IPS DF 6.9 (cell line): ENCODE measurements around the gene IGF2BP1.
A peak's percentile ranks its signal among the peaks of the same experiment; 100 is the strongest.
"Not testable (repeated sequence)": the region's sequence is repeated elsewhere in the genome, so short reads cannot be mapped to it uniquely, and the experiment has no call there.

Experiments
- DNase-seq: peaks from one replicate; pipeline ENCODE4 v3.0.0-alpha.2; 2013; ENCODE audit warnings: low read depth, low spot score
- H3K27ac ChIP-seq: one replicate; pipeline ENCODE4 v1.5.1; 2013; ENCODE audit warnings: low read length, control low read depth
- H3K27me3 ChIP-seq: 2 replicates; pipeline ENCODE4 v1.6.1; 2013; ENCODE audit warnings: mild to moderate bottlenecking, low read length; ENCODE audit not compliant: control insufficient read depth, insufficient read depth
- H3K36me3 ChIP-seq: 2 replicates; pipeline ENCODE4 v1.6.1; 2013; ENCODE audit warnings: low read length; ENCODE audit not compliant: control insufficient read depth, insufficient read depth
- H3K4me1 ChIP-seq: 2 replicates; pipeline ENCODE4 v1.6.1; 2013; ENCODE audit warnings: low read length; ENCODE audit not compliant: control insufficient read depth, insufficient read depth
- H3K4me3 ChIP-seq: 2 replicates; pipeline ENCODE4 v1.5.1; 2013; ENCODE audit warnings: mild to moderate bottlenecking, low read length
- H3K9me3 ChIP-seq: 2 replicates; pipeline ENCODE4 v1.6.1; 2013; ENCODE audit warnings: low read length, inconsistent platforms; ENCODE audit not compliant: control insufficient read depth, insufficient read depth
- WGBS: extraction: QIAGEN DNeasy Blood & Tissue Kit; methylation state at CpG from one replicate; pipeline ENCODE4 v1.1.7; 2013; ENCODE audit warnings: mixed read lengths, missing lambda C conversion rate; ENCODE audit not compliant: insufficient read length, insufficient coverage; 5-methylcytosine and 5-hydroxymethylcytosine counted together

The IGF2BP1 gene

DNA sequence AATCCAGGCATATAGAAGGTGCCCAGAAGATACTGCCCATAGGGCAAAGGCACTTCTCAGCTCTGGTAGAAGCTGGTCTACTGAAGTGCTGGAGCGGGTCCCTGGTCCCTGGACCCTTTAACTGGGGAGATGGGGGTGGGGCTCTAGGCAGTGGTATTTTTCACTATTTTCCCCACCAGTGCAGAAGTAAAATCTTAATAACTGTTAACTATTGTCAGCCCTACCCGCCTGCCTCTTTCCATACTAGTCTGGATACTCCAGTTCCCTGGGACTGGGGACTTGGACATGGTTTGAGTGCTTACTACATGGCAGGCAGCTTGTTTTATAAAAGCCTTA, 24.6 kb downstream of the IGF2BP1 start:
- Histone ChIP-seq H3K27ac (no peak overlapping the region), H3K9me3 (no peaks in the 10 kb centered on the region), H3K36me3 (0 out of 2 replicates have a peak, but pooled peaks cover 5% of the 10 kb centered on the region), H3K4me1 (peaks cover 21% of the 10 kb centered on the region), H3K27me3 (no peaks in the 10 kb centered on the region), H3K4me3 (no peak overlapping the region)
- WGBS, result no CpG with 5 or more reads among the region's 2 CpGs
- DNase-seq, result no peak

DNA sequence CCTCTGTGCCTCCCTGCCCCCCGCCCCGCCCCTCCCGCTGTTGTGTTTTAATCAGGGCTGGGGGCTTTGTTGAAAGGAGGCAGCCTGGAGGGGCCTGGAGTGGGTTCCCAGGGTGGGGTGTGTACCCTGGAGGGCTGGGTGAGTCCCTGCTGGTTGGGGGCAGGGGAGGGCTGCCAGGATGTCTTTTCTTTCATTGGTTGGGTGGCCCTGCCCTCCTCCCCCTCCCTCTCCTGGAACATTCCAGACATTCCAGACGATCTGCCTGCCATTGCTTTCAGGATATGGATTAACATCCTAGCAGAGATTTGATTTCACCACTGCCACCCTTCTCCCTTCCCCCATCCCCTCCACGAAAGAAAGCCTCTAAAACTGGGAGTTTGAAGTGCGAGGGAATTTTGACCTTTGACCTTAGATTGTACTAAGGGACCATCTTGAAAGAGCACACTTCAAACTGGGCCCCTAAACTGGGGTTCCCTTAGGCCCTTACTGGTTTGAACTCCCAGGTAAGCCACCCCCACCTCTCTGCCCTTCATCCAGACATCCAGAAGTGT, 25.3 kb downstream of the IGF2BP1 start:
- H3K36me3 ChIP-seq, result peaks cover 7% of the 10 kb centered on the region; the same call in 1 of the 2 replicates
- DNase-seq, result peak; percentile 89
- no peaks in the 10 kb centered on the region for H3K9me3 ChIP-seq
- no peak overlapping the region for H3K4me3 ChIP-seq
- no peaks in the 10 kb centered on the region for H3K27me3 ChIP-seq
- H3K27ac ChIP-seq, result no peak overlapping the region
- peaks cover 21% of the 10 kb centered on the region for H3K4me1 ChIP-seq
- WGBS, result no CpG with 5 or more reads among the region's 6 CpGs

DNA sequence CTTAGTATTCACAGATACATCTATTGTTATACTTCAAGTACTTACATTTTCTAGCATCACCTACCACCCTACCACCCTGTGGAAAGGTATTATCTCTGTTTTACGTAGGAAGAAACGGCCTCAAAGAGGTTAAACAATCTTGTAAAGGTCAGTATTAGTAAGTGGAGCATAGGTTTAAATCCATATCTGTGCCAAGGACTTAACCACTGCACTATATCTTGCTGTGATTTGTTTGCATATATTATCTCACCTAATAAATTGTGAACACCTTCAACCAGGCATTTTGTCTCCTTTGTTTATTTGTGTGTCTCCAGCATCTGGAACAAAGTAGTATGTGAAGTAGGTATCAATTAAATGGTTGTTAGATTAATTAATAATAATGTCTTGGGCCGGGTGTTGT, 27.3 kb downstream of the IGF2BP1 start:
- no peak for DNase-seq
- H3K36me3 ChIP-seq, result peaks cover 19% of the 10 kb centered on the region; the same call in 1 of the 2 replicates
- H3K4me1 ChIP-seq, result peaks cover 16% of the 10 kb centered on the region
- no peak overlapping the region for H3K4me3 ChIP-seq
- H3K27me3 ChIP-seq, result no peaks in the 10 kb centered on the region
- WGBS, result no CpG with 5 or more reads among the region's 3 CpGs
- no peak overlapping the region for H3K27ac ChIP-seq
- no peaks in the 10 kb centered on the region for H3K9me3 ChIP-seq

DNA sequence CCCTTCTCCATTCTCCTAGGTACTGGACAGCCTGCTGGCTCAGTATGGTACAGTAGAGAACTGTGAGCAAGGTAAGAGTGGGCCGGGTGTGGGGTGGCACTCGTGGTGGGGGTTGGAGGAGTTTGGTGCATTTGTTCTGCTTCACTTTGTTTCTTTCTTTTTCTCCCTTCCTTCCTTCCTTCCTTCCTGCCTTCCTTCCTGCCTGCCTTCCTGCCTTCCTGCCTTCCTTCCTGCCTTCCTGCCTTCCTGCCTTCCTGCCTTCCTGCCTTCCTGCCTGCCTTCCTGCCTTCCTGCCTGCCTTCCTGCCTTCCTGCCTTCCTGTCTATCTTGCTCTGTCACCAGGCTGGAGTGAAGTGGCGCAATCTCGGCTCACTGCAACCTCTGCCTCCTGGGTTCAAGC, 29.3 kb downstream of the IGF2BP1 start:
- not testable (repeated sequence) for H3K4me1 ChIP-seq, H3K9me3 ChIP-seq, DNase-seq, H3K4me3 ChIP-seq, H3K27me3 ChIP-seq, H3K27ac ChIP-seq
- peaks cover 21% of the 10 kb centered on the region; the same call in 1 of the 2 replicates for H3K36me3 ChIP-seq
- WGBS, result no CpG with 5 or more reads among the region's 4 CpGs

DNA sequence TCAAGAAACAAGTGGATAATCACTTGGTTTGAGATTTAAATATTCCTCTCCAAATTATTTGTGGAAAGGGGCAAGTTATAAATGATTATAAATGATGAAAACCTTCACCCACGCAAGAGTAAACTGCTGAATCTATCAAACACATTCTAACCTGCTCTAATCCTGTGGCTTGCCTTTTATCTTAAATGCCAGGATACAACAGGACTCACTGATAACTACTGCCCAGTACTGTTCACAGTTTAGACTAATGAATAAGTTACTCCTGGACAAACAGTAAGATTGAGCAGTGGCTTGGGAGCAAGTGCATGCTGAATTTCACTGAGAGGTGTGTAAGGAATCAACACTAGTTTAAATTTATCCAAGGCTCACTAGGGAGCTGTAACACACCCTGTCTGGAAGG, 31.1 kb downstream of the IGF2BP1 start:
- Histone ChIP-seq H3K9me3 (no peaks in the 10 kb centered on the region), H3K36me3 (peaks cover 26% of the 10 kb centered on the region; the same call in 1 of the 2 replicates), H3K4me3 (no peak overlapping the region), H3K27ac (no peak overlapping the region), H3K27me3 (no peaks in the 10 kb centered on the region), H3K4me1 (0 out of 2 replicates have a peak, but pooled peaks cover 5% of the 10 kb centered on the region)
- no CpG with 5 or more reads among the region's 1 CpG for WGBS
- DNase-seq, result no peak

DNA sequence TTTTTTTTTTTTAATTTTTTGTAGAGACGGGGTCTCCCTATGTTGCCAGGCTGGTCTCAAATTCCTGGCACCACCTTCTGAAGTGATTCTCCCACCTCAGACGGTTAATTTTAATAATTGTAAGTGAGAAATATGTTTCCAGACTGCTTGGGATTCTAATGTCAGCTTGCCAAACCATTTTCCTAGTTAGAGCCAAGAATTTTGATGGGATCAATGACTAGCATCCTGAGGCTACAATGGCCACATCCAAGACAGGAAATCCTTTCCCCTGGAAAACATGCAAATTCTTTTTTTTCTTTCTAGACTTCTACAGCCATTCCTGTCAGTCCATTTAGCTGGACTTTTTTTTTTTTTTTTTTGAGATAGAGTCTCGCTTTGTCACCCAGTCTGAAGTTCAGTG, 32.6 kb downstream of the IGF2BP1 start:
- Histone ChIP-seq H3K4me3 (no peak overlapping the region), H3K4me1 (0 out of 2 replicates have a peak, but pooled peaks cover 1% of the 10 kb centered on the region), H3K27me3 (no peaks in the 10 kb centered on the region), H3K36me3 (peaks cover 23% of the 10 kb centered on the region; the same call in 1 of the 2 replicates), H3K27ac (no peak overlapping the region), H3K9me3 (no peaks in the 10 kb centered on the region)
- no CpG with 5 or more reads among the region's 3 CpGs for WGBS
- DNase-seq, result no peak

DNA sequence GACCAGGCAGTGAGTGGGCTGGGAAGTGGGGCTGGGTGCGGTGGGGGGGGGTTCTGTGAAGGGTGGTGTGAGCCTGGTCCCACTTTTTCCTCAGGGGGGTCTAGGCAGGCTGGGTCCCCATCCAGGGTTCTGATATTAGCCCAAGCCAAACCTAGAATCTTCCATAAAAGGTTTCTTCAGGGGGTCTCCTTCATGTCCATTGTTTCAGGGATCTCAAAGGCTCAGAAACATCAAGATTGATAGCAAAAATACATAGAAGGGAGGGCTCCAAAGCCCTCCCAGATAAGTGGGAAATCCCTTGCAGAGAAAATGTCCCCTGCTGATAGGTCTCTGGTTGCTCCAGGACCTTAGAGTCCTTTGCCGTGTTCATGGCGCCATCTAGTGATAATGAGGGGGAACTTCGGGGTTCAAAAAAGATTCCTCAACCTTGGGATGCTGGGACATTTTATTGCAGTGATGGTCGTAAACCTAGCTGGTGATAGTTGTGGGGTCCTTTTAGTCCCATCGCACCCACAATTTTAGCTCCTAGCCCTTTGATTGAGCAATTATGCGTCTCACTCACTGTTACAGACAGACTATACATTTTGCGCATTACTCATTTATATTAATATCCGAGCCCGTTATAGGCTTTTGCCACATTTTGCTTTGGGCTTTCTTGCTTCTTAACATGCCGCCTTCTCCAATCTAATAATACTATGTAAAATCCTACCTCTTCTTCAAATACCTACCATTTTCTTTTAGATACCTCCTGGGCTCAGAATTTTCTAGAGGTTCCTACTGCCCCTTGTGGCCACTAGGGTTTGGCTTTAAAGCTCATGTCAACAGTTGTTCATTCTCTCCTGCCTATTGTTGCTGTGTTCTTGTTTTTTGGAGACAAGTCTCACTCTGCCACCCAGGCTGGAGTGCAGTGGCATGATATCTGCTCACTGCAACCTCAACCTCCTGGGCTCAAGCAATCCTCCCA, 35.1 kb downstream of the IGF2BP1 start:
- WGBS, result no CpG with 5 or more reads among the region's 11 CpGs
- H3K4me3 ChIP-seq, result no peak overlapping the region
- peak; percentile 64 for DNase-seq

DNA sequence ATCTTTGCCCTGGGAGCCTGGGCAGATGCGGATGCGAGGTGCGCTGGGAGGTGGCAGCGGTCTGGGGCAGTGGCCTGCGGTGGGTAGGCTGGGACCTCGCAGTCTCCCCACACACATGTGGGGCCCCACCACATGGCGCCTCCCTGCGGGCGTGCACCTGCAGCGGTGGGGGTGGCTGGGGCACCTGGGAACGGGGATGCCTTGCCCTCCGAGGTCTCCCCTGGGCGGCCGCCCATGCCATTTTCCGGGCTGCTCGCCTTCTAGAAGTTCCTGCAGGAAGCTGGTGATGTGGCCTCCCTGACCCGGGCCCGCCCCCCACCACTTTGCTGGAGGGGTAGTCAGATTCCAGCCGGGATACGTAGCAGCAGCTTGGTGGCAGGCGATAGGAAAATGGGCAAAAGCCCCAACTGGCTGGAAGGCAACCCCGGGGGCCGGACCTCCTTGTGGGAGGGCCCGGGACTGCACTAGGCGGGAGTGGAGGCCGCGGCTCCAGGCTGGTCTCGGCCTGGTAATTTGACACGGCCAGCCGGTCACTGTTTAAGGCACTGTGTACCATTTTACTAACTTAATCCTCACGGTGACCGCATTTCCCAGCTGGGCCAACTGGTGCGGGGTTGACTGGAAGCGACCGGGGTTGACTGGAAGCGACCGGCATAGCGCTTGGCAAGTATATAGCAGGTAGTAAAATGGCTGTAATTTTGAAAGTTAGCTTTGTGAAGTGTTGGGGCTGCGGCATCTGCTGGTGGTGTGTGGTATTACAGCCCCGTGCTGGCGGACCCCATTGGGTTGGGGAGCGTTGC, 38.5 kb downstream of the IGF2BP1 start:
- Histone ChIP-seq H3K27me3 (no peaks in the 10 kb centered on the region), H3K9me3 (no peaks in the 10 kb centered on the region), H3K4me1 (0 out of 2 replicates have a peak, but pooled peaks cover 1% of the 10 kb centered on the region), H3K27ac (no peak overlapping the region), H3K4me3 (no peak overlapping the region), H3K36me3 (peaks cover 26% of the 10 kb centered on the region)
- peak; percentile 54 for DNase-seq
- no CpG with 5 or more reads among the region's 42 CpGs for WGBS

More for the DNA sequence above, 35.1 kb downstream of the IGF2BP1 start:
- peaks cover 18% of the 10 kb centered on the region; the same call in 1 of the 2 replicates for H3K36me3 ChIP-seq
- H3K27ac ChIP-seq, result no peak overlapping the region
- no peaks in the 10 kb centered on the region for H3K27me3 ChIP-seq
- 0 out of 2 replicates have a peak, but pooled peaks cover 1% of the 10 kb centered on the region for H3K4me1 ChIP-seq
- no peaks in the 10 kb centered on the region for H3K9me3 ChIP-seq

DNA sequence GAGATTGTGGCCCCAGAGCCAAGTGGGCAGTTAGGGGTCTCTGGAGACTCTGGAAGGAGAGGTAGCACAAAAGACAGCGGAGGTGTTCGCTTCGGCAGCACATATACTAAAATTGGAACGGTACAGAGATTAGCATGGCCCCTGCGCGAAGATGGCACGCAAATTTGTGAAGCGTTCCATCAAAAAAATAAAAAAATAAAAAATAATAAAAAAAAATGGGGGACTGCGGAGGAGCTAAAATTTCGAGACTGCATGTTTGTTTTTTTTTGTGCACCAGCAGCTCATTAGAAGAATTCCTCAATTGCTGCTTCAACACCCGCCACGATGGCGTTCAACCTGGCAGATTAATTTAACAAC, 39.1 kb downstream of the IGF2BP1 start:
- 0 out of 2 replicates have a peak, but pooled peaks cover 1% of the 10 kb centered on the region for H3K4me1 ChIP-seq
- H3K27me3 ChIP-seq, result no peaks in the 10 kb centered on the region
- no peaks in the 10 kb centered on the region for H3K9me3 ChIP-seq
- no peak overlapping the region for H3K4me3 ChIP-seq
- peaks cover 29% of the 10 kb centered on the region for H3K36me3 ChIP-seq
- DNase-seq, result no peak
- H3K27ac ChIP-seq, result no peak overlapping the region
- WGBS, result no CpG with 5 or more reads among the region's 13 CpGs

DNA sequence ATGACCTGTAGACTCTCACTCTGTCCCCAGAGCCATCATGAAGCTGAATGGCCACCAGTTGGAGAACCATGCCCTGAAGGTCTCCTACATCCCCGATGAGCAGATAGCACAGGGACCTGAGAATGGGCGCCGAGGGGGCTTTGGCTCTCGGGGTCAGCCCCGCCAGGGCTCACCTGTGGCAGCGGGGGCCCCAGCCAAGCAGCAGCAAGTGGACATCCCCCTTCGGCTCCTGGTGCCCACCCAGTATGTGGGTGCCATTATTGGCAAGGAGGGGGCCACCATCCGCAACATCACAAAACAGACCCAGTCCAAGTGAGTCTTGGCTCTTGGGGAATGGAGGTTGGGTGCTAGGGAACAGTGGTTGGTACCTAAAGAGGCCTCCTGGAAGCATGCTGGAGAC, 41.0 kb downstream of the IGF2BP1 start:
- H3K27ac ChIP-seq, result no peak overlapping the region
- no CpG with 5 or more reads among the region's 8 CpGs for WGBS
- H3K4me1 ChIP-seq, result no peaks in the 10 kb centered on the region
- peaks cover 41% of the 10 kb centered on the region for H3K36me3 ChIP-seq
- no peaks in the 10 kb centered on the region for H3K9me3 ChIP-seq
- no peak overlapping the region for H3K4me3 ChIP-seq
- DNase-seq, result no peak
- no peaks in the 10 kb centered on the region for H3K27me3 ChIP-seq
